Mammary epithelial cell (primary cell): Measurements from ENCODE around the gene KRTAP10-3.

Experiments
- EZH2 ChIP-seq: IDR thresholded peaks from 2 replicates; pipeline ENCODE4 v1.6.1; 2012; ENCODE audit warnings: low read length, inconsistent platforms, borderline replicate concordance
- TF ChIP-seq, protein P1 (sequence below), 2 donors: IDR thresholded peaks in 1 of 2; conservative IDR thresholded peaks in 1 of 2; 2 replicates each; pipeline ENCODE4 v1.5.1; 2011 to 2012; ENCODE audit warnings: inconsistent platforms in 2 of 2, low read length in 2 of 2, mild to moderate bottlenecking in 2 of 2, control low read depth in 1 of 2, low read depth in 1 of 2; ENCODE audit not compliant: insufficient read depth in 1 of 2; ENCODE audit errors: extremely low read depth in 1 of 2

DNA sequence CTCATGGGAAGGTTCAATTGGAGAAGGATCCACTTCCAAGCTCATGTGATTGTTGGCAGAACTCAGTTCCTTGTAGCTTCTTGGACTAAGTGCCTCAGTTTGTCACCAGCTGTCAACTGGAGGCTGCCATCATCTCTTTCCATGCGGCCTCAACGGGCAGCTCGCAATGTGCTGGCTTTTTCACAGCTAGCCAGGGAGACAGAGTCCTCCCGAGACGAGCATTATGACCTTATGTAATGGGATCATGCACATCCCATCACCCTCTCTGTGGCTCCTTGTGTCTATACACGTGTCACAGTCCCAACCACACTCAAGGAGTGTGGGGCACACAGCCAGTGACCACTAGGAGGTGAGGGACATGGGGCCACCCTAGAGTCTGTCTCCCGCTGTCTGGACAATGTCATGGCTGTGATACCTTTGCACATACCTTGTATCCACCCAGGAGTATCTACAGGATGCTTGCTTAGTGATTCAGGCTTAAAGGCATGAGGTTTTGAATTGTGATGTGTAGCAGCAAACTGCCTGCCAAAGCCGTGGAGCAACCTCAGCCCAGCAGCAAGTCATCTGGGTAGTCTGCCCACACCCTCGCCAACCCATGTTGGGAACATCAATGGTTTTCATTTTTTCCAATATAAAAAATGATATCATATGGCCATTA lies 37.6 kb upstream of the KRTAP10-3 start:
- TF ChIP-seq EZH2 = no peak
- TF ChIP-seq, protein P1, sequence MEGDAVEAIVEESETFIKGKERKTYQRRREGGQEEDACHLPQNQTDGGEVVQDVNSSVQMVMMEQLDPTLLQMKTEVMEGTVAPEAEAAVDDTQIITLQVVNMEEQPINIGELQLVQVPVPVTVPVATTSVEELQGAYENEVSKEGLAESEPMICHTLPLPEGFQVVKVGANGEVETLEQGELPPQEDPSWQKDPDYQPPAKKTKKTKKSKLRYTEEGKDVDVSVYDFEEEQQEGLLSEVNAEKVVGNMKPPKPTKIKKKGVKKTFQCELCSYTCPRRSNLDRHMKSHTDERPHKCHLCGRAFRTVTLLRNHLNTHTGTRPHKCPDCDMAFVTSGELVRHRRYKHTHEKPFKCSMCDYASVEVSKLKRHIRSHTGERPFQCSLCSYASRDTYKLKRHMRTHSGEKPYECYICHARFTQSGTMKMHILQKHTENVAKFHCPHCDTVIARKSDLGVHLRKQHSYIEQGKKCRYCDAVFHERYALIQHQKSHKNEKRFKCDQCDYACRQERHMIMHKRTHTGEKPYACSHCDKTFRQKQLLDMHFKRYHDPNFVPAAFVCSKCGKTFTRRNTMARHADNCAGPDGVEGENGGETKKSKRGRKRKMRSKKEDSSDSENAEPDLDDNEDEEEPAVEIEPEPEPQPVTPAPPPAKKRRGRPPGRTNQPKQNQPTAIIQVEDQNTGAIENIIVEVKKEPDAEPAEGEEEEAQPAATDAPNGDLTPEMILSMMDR (conservative IDR thresholded peaks at IDR 0.05 in 1 of 2, IDR thresholded peaks at IDR 0.05 in 1 of 2; ENCODE audit: extremely low read depth in 1 of 2, insufficient read depth in 1 of 2, low read depth in 1 of 2, low read length in 2 of 2) = no peak
